Upper lobe of left lung (tissue), 6 donors: ENCODE measurements around the gene MYO7A. TPM values are rescaled to one million over a fixed set of nuclear protein-coding genes. Genes with fewer than 3 reads are reported as not detected.

Source experiments
- ATAC-seq, 2 donors: fragments of 200-7000 bp; cut with Tn5 transposase; one replicate each; pipeline ENCODE4 v1.9.1; 2022; ENCODE audit warnings: mild to moderate bottlenecking in 2 of 2, moderate library complexity in 2 of 2; ENCODE audit not compliant: low FRiP score in 2 of 2
- DNase-seq, 2 donors: peaks; one replicate each; pipeline ENCODE4 v3.0.0-alpha.2; 2019 to 2020
- H3K27ac ChIP-seq, 4 donors: fragments of 200-600 bp; sonication (generic); one replicate each; pipeline ENCODE4 v1.5.1; 2016 to 2019
- H3K27me3 ChIP-seq, 4 donors: fragments of 200-600 bp; sonication (generic); one replicate each; pipeline ENCODE4 v1.5.1; 2017 to 2019
- H3K36me3 ChIP-seq, 4 donors: fragments of 200-600 bp; sonication (generic); one replicate each; pipeline ENCODE4 v1.5.1; 2016 to 2019
- H3K4me1 ChIP-seq, 4 donors: fragments of 200-600 bp; sonication (generic); one replicate each; pipeline ENCODE4 v1.5.1; 2018 to 2019
- H3K4me3 ChIP-seq, 4 donors: fragments of 200-600 bp; sonication (generic); one replicate each; pipeline ENCODE4 v1.5.1; 2017 to 2019; ENCODE audit warnings: mild to moderate bottlenecking in 2 of 4, moderate library complexity in 1 of 4
- H3K9me3 ChIP-seq, 4 donors: fragments of 200-600 bp; sonication (generic); one replicate each; pipeline ENCODE4 v1.5.1; 2018 to 2019
- CTCF ChIP-seq, 6 experiments: fragments of 450-650 bp in 4 of 6; fragments of 200-600 bp in 2 of 6; sonication (generic) in 2 of 6; IDR thresholded peaks; one replicate each; pipeline ENCODE4 v1.5.1; 2016 to 2019; ENCODE audit warnings: antibody characterized with exemption in 6 of 6
- EP300 ChIP-seq, 4 donors: sonication (generic); formaldehyde crosslinking; IDR thresholded peaks; one replicate each; pipeline ENCODE4 v1.5.1; 2017; ENCODE audit warnings: antibody characterized with exemption in 4 of 4, control low read depth in 2 of 4
- POLR2A ChIP-seq, 4 donors: fragments of 450-650 bp; IDR thresholded peaks; one replicate each; pipeline ENCODE4 v1.5.1; 2016 to 2017; ENCODE audit warnings: antibody characterized with exemption in 4 of 4, mild to moderate bottlenecking in 2 of 4
- POLR2AphosphoS5 ChIP-seq, 2 donors: sonication (generic); formaldehyde crosslinking; IDR thresholded peaks; one replicate each; pipeline ENCODE4 v1.5.1; 2017; ENCODE audit warnings: antibody characterized with exemption in 2 of 2
- whole genome bisulfite sequencing, 2 donors: methylation state at CpG; one replicate each; pipeline ENCODE4 v1.1.5; 2017 to 2018; 5-methylcytosine and 5-hydroxymethylcytosine counted together
- total RNA-seq, 6 donors: library from RNA; depleted of rRNA in 4 of 6; stranded (reverse); fragments of >200 nt in 4 of 6; gene quantifications; one replicate each; pipeline versions ENCODE4 v1.1.0 to v1.2.1, GENCODE V29; 2016 to 2021
- donor health status: DM: no; HTN: no; CAD: no; lungs with moderate emphysema.
- donor health status: DM: no; HTN: yes; CAD: no; lungs with severe emphysema.

MYO7A gene
- total RNA-seq, 6 donors from 2014 or later = 2.4 to 27.2 (median 6.2) TPM

GRCh38 chr11:77122576-77123212, 5.4 kb upstream of the MYO7A start:
- peaks cover 5 to 12% (median 10%) of the 10 kb centered on the region in 4 donors for H3K4me1 ChIP-seq
- TF ChIP-seq EP300 (IDR thresholded peaks at IDR 0.05) (no peak), POLR2AphosphoS5 (IDR thresholded peaks at IDR 0.05) (no peak), POLR2A (IDR thresholded peaks at IDR 0.05) (no peak), CTCF (IDR thresholded peaks at IDR 0.05) (no peak)
- no peaks in the 10 kb centered on the region for H3K9me3 ChIP-seq
- H3K4me3 ChIP-seq = no peak overlapping the region
- ATAC-seq = no peak
- no peaks in the 10 kb centered on the region for H3K27me3 ChIP-seq
- DNase-seq = no peak
- WGBS, 2 donors = 93% methylated on average over 7 of the region's 7 CpGs; no CpG with 5 or more reads in 1 of the 2 donors
- H3K36me3 ChIP-seq = peaks cover 0 to 24% (median 11%) of the 10 kb centered on the region in 4 donors
- H3K27ac ChIP-seq = no peak overlapping the region

- Histone ChIP-seq H3K36me3 (peaks cover 0 to 23% (median 7%) of the 10 kb centered on the region in 4 donors), H3K9me3 (no peaks in the 10 kb centered on the region), H3K27ac (no peak overlapping the region), H3K4me3 (no peak overlapping the region), H3K4me1 (peaks cover 7 to 19% (median 16%) of the 10 kb centered on the region in 4 donors), H3K27me3 (no peaks in the 10 kb centered on the region)
- ATAC-seq (no peak), DNase-seq (no peak)
- no peak for TF ChIP-seq POLR2AphosphoS5 (IDR thresholded peaks at IDR 0.05)
- no peak for TF ChIP-seq POLR2A (IDR thresholded peaks at IDR 0.05)
- WGBS, 2 donors = 96 to 100% methylated on average over 2 to 8 of the region's 8 CpGs
Measured at GRCh38 chr11:77123591-77123990, 4.5 kb upstream of the MYO7A start.

- ATAC-seq = no peak
- DNase-seq = no peak
- Histone ChIP-seq H3K4me3 (no peak overlapping the region), H3K27me3 (no peaks in the 10 kb centered on the region), H3K27ac (no peak overlapping the region), H3K36me3 (peaks cover 0 to 18% (median 7%) of the 10 kb centered on the region in 4 donors), H3K9me3 (no peaks in the 10 kb centered on the region), H3K4me1 (peaks cover 7 to 19% (median 16%) of the 10 kb centered on the region in 4 donors)
- TF ChIP-seq EP300 (IDR thresholded peaks at IDR 0.05) = no peak
- TF ChIP-seq CTCF (IDR thresholded peaks at IDR 0.05) = no peak
- TF ChIP-seq POLR2AphosphoS5 (IDR thresholded peaks at IDR 0.05) = no peak
- TF ChIP-seq POLR2A (IDR thresholded peaks at IDR 0.05) = no peak
- WGBS, 2 donors = 86 to 88% methylated on average over 8 of the region's 8 CpGs
Measured at GRCh38 chr11:77124041-77124440, 4.0 kb upstream of the MYO7A start.

- no peak for TF ChIP-seq EP300 (IDR thresholded peaks at IDR 0.05)
- no peak overlapping the region for H3K27ac ChIP-seq
Measured at GRCh38 chr11:77124488-77124887, 3.6 kb upstream of the MYO7A start.

GRCh38 chr11:77125191-77125590, 2.9 kb upstream of the MYO7A start:
- H3K36me3 ChIP-seq = peaks cover 0 to 14% (median 4%) of the 10 kb centered on the region in 4 donors
- 39 to 55% methylated on average over 6 of the region's 6 CpGs for WGBS, 2 donors
- DNase-seq (no peak), ATAC-seq (no peak)
- TF ChIP-seq CTCF (IDR thresholded peaks at IDR 0.05) = no peak
- no peak for TF ChIP-seq EP300 (IDR thresholded peaks at IDR 0.05)
- no peak for TF ChIP-seq POLR2AphosphoS5 (IDR thresholded peaks at IDR 0.05)
- no peak for TF ChIP-seq POLR2A (IDR thresholded peaks at IDR 0.05)
- no peak overlapping the region for H3K27ac ChIP-seq
- no peaks in the 10 kb centered on the region for H3K9me3 ChIP-seq
- no peaks in the 10 kb centered on the region for H3K27me3 ChIP-seq
- H3K4me3 ChIP-seq = no peak overlapping the region
- H3K4me1 ChIP-seq = peaks cover 7 to 19% (median 16%) of the 10 kb centered on the region in 4 donors

More at GRCh38 chr11:77124488-77124887, 3.6 kb upstream of the MYO7A start:
- Histone ChIP-seq H3K27me3 (no peaks in the 10 kb centered on the region), H3K4me1 (peaks cover 7 to 19% (median 16%) of the 10 kb centered on the region in 4 donors), H3K36me3 (peaks cover 0 to 14% (median 6%) of the 10 kb centered on the region in 4 donors), H3K9me3 (no peaks in the 10 kb centered on the region), H3K4me3 (no peak overlapping the region)
- DNase-seq (no peak), ATAC-seq (no peak)
- 96 to 98% methylated on average over 6 of the region's 6 CpGs for WGBS, 2 donors

- no peak overlapping the region for H3K27ac ChIP-seq
- no peaks in the 10 kb centered on the region for H3K9me3 ChIP-seq
- no peak for TF ChIP-seq EP300 (IDR thresholded peaks at IDR 0.05)
- peaks cover 7 to 19% (median 16%) of the 10 kb centered on the region in 4 donors for H3K4me1 ChIP-seq
- H3K27me3 ChIP-seq = no peaks in the 10 kb centered on the region
- H3K36me3 ChIP-seq = peaks cover 0 to 11% (median 3%) of the 10 kb centered on the region in 4 donors
- 82% methylated on average over 4 of the region's 4 CpGs; no CpG with 5 or more reads in 1 of the 2 donors for WGBS, 2 donors
- ATAC-seq = no peak
- H3K4me3 ChIP-seq = no peak overlapping the region
- DNase-seq = no peak
Measured at GRCh38 chr11:77125695-77126094, 2.4 kb upstream of the MYO7A start.
